HepG2 (cell line): ENCODE results near the gene VANGL2.

ENCODE experiments used
- AGO1 ChIP-seq: fragments of 200-400 bp; formaldehyde crosslinking; IDR thresholded peaks from 2 replicates; pipeline ENCODE4 v1.6.1; 2017; ENCODE audit warnings: mild to moderate bottlenecking, low read depth, low read length, moderate library complexity; ENCODE audit not compliant: poor library complexity, severe bottlenecking
- SIN3B ChIP-seq: fragments of 150-350 bp; IDR thresholded peaks from 2 replicates; pipeline ENCODE4 v1.6.1; 2014; ENCODE audit warnings: low read length

GRCh38 chr1:160409486-160409885 lies 9.1 kb downstream of the VANGL2 start:
- TF ChIP-seq SIN3B = no peak
- TF ChIP-seq AGO1 = no peak
